NT2/D1 (cell line): ENCODE data around the gene CACNA1H.

Experiments
- SUZ12 ChIP-seq: IDR thresholded peaks from 2 replicates; pipeline ENCODE4 v1.6.1; 2011; ENCODE audit not compliant: insufficient read length, insufficient read depth; ENCODE audit errors: extremely low read depth
- ZNF274 ChIP-seq: IDR thresholded peaks from 2 replicates; pipeline ENCODE4 v1.6.1; 2011; ENCODE audit warnings: mild to moderate bottlenecking, low read depth, low read length

DNA sequence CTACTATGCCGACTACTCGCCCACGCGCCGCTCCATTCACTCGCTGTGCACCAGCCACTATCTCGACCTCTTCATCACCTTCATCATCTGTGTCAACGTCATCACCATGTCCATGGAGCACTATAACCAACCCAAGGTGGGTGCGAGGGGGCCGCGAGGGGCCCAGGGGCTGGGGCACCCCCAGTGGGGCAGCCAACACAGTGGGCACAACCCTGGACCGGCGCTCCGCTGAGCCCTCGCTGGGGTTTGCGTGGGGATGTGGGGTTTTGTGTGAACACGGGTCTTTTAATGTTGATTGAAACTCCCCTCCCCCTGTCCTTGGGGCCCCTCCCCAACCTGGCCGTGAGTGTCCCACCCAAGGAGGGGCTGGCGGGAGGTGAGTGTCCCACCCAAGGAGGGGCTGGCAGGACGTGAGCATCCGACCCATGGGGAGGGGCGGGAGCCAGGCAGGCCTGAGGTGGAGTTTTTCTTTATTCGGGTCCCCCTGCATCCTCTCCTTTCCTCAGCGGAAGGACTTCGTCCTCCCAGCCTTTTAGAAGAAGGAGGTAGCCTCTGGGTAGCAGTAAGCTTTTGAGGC lies 61.0 kb downstream of the CACNA1H start:
- TF ChIP-seq ZNF274 (no peak), SUZ12 (no peak)
